GM23248 (cell line): ENCODE measurements around the gene ALG11. TPM values are rescaled to one million over a fixed set of nuclear protein-coding genes. Genes with fewer than 3 reads are reported as not detected.

ENCODE experiments used
- DNase-seq: peaks from one replicate; pipeline ENCODE4 v3.0.0-alpha.2; 2015
- H2AFZ ChIP-seq: fragments of 200-600 bp; sonication (generic); 2 replicates; pipeline ENCODE4 v1.6.1; 2016; ENCODE audit warnings: antibody characterized with exemption
- H3F3A ChIP-seq: fragments of 200-600 bp; sonication (generic); 2 replicates; pipeline ENCODE4 v1.6.1; 2016; ENCODE audit warnings: mild to moderate bottlenecking, antibody characterized with exemption, mixed run types; ENCODE audit not compliant: insufficient read depth
- H3K27ac ChIP-seq: fragments of 200-600 bp; sonication (generic); 2 replicates; pipeline ENCODE4 v1.5.1; 2016; ENCODE audit warnings: mild to moderate bottlenecking
- H3K27me3 ChIP-seq: fragments of 200-600 bp; sonication (generic); replicated peaks from 2 replicates; pipeline ENCODE4 v1.6.1; 2016; ENCODE audit warnings: mild to moderate bottlenecking; ENCODE audit not compliant: insufficient read depth
- H3K36me3 ChIP-seq: fragments of 200-600 bp; sonication (generic); 2 replicates; pipeline ENCODE4 v1.6.1; 2016; ENCODE audit warnings: low read depth, mild to moderate bottlenecking
- H3K4me1 ChIP-seq: fragments of 200-600 bp; sonication (generic); 2 replicates; pipeline ENCODE4 v1.6.1; 2016; ENCODE audit warnings: mild to moderate bottlenecking; ENCODE audit not compliant: insufficient read depth
- H3K4me2 ChIP-seq: fragments of 200-600 bp; sonication (generic); one replicate; pipeline ENCODE4 v1.6.1; 2016; ENCODE audit warnings: mild to moderate bottlenecking; ENCODE audit not compliant: unreplicated experiment
- H3K4me3 ChIP-seq: fragments of 200-600 bp; sonication (generic); 2 replicates; pipeline ENCODE4 v1.5.1; 2016; ENCODE audit warnings: mild to moderate bottlenecking
- H3K79me2 ChIP-seq: fragments of 200-600 bp; sonication (generic); 2 replicates; pipeline ENCODE4 v1.6.1; 2016; ENCODE audit warnings: mild to moderate bottlenecking; ENCODE audit not compliant: insufficient read depth
- H3K9ac ChIP-seq: fragments of 200-600 bp; sonication (generic); 2 replicates; pipeline ENCODE4 v1.6.1; 2016; ENCODE audit warnings: mild to moderate bottlenecking
- H3K9me2 ChIP-seq: fragments of 200-600 bp; sonication (generic); 2 replicates; pipeline ENCODE4 v1.6.1; 2016; ENCODE audit warnings: mixed run types, mild to moderate bottlenecking, moderate library complexity; ENCODE audit not compliant: insufficient read depth
- H3K9me3 ChIP-seq: fragments of 200-600 bp; sonication (generic); one replicate; pipeline ENCODE4 v1.6.1; 2017; ENCODE audit warnings: low read depth
- H4K20me1 ChIP-seq: fragments of 200-600 bp; sonication (generic); 2 replicates; pipeline ENCODE4 v1.6.0; 2016; ENCODE audit not compliant: insufficient read depth
- EZH2 ChIP-seq: fragments of 200-600 bp; sonication (generic); IDR thresholded peaks from 2 replicates; pipeline ENCODE4 v1.6.1; 2018; ENCODE audit warnings: antibody characterized with exemption, mild to moderate bottlenecking; ENCODE audit not compliant: insufficient read depth, poor library complexity, severe bottlenecking
- EZH2phosphoT487 ChIP-seq: fragments of 200-600 bp; sonication (generic); IDR thresholded peaks from 2 replicates; pipeline ENCODE4 v1.6.1; 2018; ENCODE audit warnings: antibody characterized with exemption, moderate library complexity, mild to moderate bottlenecking, low read depth; ENCODE audit not compliant: insufficient read depth
- WGBS, 2 experiments: methylation state at CpG; one replicate each; pipeline ENCODE4 v1.1.6; 2015 to 2017; ENCODE audit warnings: low lambda C conversion rate in 2 of 2, low coverage in 1 of 2; ENCODE audit errors: missing lambda C conversion rate in 2 of 2; 5-methylcytosine and 5-hydroxymethylcytosine counted together
- in situ Hi-C: fragments of 300-500 bp; cut with MboI; formaldehyde crosslinking; loops from 2 replicates; pipeline ENCODE4 v1.15.0; 2020
- polyA plus RNA-seq: library from polyadenylated mRNA; unstranded; fragments of >200 nt; fragmentation: Nextera tagmentation; extraction: Ambion mirVana; gene quantifications from 2 replicates; pipeline ENCODE4 v1.2.1, GENCODE V29; 2016
- total RNA-seq: library from RNA; depleted of rRNA; stranded (reverse); fragments of >200 nt; shearing (Covaris generic); gene quantifications from 2 replicates; pipeline ENCODE4 v1.2.3, GENCODE V29; 2014

ALG11 gene
- total and polyA plus RNA-seq, 2 experiments from 2014 or later, result 31.6 to 33.3 TPM

- H3K36me3 ChIP-seq, result peaks cover 36% of the 10 kb centered on the region
- no peaks in the 10 kb centered on the region for H3F3A ChIP-seq
- H3K4me1 ChIP-seq, result no peaks in the 10 kb centered on the region
- DNase-seq, result no peak
- H3K27me3 ChIP-seq, result no peaks in the 10 kb centered on the region
- 99% methylated on average over 3 of the region's 3 CpGs for WGBS, 2 experiments
- no peak within 1 kb of the TSS for H3K27ac ChIP-seq
- H4K20me1 ChIP-seq, result no peaks in the 10 kb centered on the region
- peaks cover 10% of the 10 kb centered on the region; the same call in 1 of the 2 replicates for H3K79me2 ChIP-seq
- TF ChIP-seq EZH2 (no peak), EZH2phosphoT487 (no peak)
- in situ Hi-C loops, result no loop called here
- H3K9me2 ChIP-seq, result no peaks in the 10 kb centered on the region
- no peak within 1 kb of the TSS for H2AFZ ChIP-seq
- H3K4me3 ChIP-seq, result no peak within 1 kb of the TSS
- no peaks in the 10 kb centered on the region for H3K9me3 ChIP-seq
- no peak within 1 kb of the TSS for H3K4me2 ChIP-seq
- H3K9ac ChIP-seq, result no peak within 1 kb of the TSS
Measured at GRCh38 chr13:52024481-52024880, 12.3 kb downstream of the ALG11 start, which contains the start of gene UTP14C. Gene UTP14C (plus strand): TSS chr13:52024691. CDS start chr13:52028805, 4,114 bp downstream.

- peaks cover 32% of the 10 kb centered on the region for H3K36me3 ChIP-seq
Measured at GRCh38 chr13:52025475-52026245, 13.5 kb downstream of the ALG11 start.

DNA sequence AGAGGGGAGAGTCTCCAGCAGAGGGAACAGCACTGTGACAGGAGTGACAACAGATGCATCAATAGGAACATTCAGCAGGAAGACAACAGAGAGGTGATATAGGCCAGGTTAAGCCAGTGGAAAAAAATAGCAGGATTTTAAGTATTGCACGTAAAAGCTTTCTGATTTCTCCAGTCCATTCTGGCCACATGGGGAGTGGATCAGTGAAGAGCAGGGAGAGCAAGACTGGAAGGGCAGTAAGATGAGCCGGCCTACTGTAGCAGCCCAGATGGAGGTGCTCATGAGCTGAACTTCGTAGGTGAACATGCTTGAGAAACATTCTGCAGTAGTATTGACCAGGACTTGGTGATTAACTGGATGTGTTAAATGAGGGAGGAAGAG is 14.0 kb downstream of the ALG11 start:
- no peak for DNase-seq
- H3F3A ChIP-seq, result no peaks in the 10 kb centered on the region
- peaks cover 10% of the 10 kb centered on the region; the same call in 1 of the 2 replicates for H3K79me2 ChIP-seq
- H2AFZ ChIP-seq, result no peak overlapping the region
- H3K36me3 ChIP-seq, result peaks cover 26% of the 10 kb centered on the region
- no peak overlapping the region for H3K27ac ChIP-seq
- no peaks in the 10 kb centered on the region for H3K4me1 ChIP-seq
- no peak for TF ChIP-seq EZH2phosphoT487
- TF ChIP-seq EZH2, result no peak
- in situ Hi-C loops, result no loop called here
- no peaks in the 10 kb centered on the region for H4K20me1 ChIP-seq
- no peak overlapping the region for H3K4me2 ChIP-seq
- no peaks in the 10 kb centered on the region for H3K9me2 ChIP-seq
- no peak overlapping the region for H3K4me3 ChIP-seq
- no peaks in the 10 kb centered on the region for H3K27me3 ChIP-seq
- WGBS, 2 experiments, result 98% methylated on average over 3 of the region's 3 CpGs
- no peaks in the 10 kb centered on the region for H3K9me3 ChIP-seq
- H3K9ac ChIP-seq, result no peak overlapping the region

More at GRCh38 chr13:52025475-52026245, 13.5 kb downstream of the ALG11 start:
- 99% methylated on average over 8 of the region's 8 CpGs for WGBS, 2 experiments
- no peaks in the 10 kb centered on the region for H3K27me3 ChIP-seq
- no peaks in the 10 kb centered on the region for H3K4me1 ChIP-seq
- no peak for DNase-seq
- H3F3A ChIP-seq, result no peaks in the 10 kb centered on the region
- no peak overlapping the region for H2AFZ ChIP-seq
- no peaks in the 10 kb centered on the region for H3K9me3 ChIP-seq
- H4K20me1 ChIP-seq, result no peaks in the 10 kb centered on the region
- TF ChIP-seq EZH2 (no peak), EZH2phosphoT487 (no peak)
- H3K9ac ChIP-seq, result no peak overlapping the region
- no peak overlapping the region for H3K4me2 ChIP-seq
- in situ Hi-C loops, result no loop called here
- no peaks in the 10 kb centered on the region for H3K9me2 ChIP-seq
- no peak overlapping the region for H3K4me3 ChIP-seq
- H3K79me2 ChIP-seq, result peaks cover 10% of the 10 kb centered on the region; the same call in 1 of the 2 replicates
- H3K27ac ChIP-seq, result no peak overlapping the region

GRCh38 chr13:52027832-52028231 is 15.6 kb downstream of the ALG11 start:
- TF ChIP-seq EZH2phosphoT487, result no peak
- no peak for TF ChIP-seq EZH2
- Histone ChIP-seq H4K20me1 (no peaks in the 10 kb centered on the region), H3F3A (no peaks in the 10 kb centered on the region), H3K9me2 (no peaks in the 10 kb centered on the region), H3K79me2 (peaks cover 10% of the 10 kb centered on the region; the same call in 1 of the 2 replicates), H3K4me1 (no peaks in the 10 kb centered on the region), H3K4me3 (no peak overlapping the region), H3K9ac (no peak overlapping the region), H3K27me3 (no peaks in the 10 kb centered on the region), H3K9me3 (no peaks in the 10 kb centered on the region), H3K36me3 (peaks cover 24% of the 10 kb centered on the region), H3K27ac (no peak overlapping the region), H2AFZ (no peak overlapping the region), H3K4me2 (no peak overlapping the region)
- 95 to 100% methylated on average over 1 of the region's 1 CpG for WGBS, 2 experiments
- no peak for DNase-seq
- in situ Hi-C loops, result no loop called here
